GM12878 (cell line): Measurements from ENCODE around the gene ATF4. TPM values are rescaled to one million over a fixed set of nuclear protein-coding genes. Genes with fewer than 3 reads are reported as not detected.
A peak's percentile ranks its signal among the peaks of the same experiment; 100 is the strongest.

Source experiments
- ATF2 ChIP-seq: IDR thresholded peaks from 2 replicates; pipeline ENCODE4 v1.6.1; 2012; ENCODE audit warnings: low read length, inconsistent platforms
- ATF3 ChIP-seq: IDR thresholded peaks from 2 replicates; pipeline ENCODE4 v1.6.1; 2011; ENCODE audit warnings: low read depth, mild to moderate bottlenecking, low read length, moderate library complexity, borderline replicate concordance; ENCODE audit errors: extremely low read depth
- ATF7 ChIP-seq: fragments of 450-650 bp; IDR thresholded peaks from 2 replicates; pipeline ENCODE4 v1.6.1; 2016; ENCODE audit warnings: low read depth, mild to moderate bottlenecking
- CREB1 ChIP-seq: IDR thresholded peaks from 2 replicates; pipeline ENCODE4 v1.6.1; 2012; ENCODE audit warnings: low read depth, mild to moderate bottlenecking, inconsistent platforms
- IRF5 ChIP-seq: fragments of 450-650 bp; IDR thresholded peaks from 2 replicates; pipeline ENCODE4 v1.6.1; 2017; ENCODE audit warnings: borderline replicate concordance
- MLLT1 ChIP-seq: fragments of 450-650 bp; IDR thresholded peaks from 2 replicates; pipeline ENCODE4 v1.6.1; 2016; ENCODE audit warnings: mild to moderate bottlenecking
- NBN ChIP-seq: fragments of 450-650 bp; IDR thresholded peaks from 2 replicates; pipeline ENCODE4 v1.6.1; 2016
- NFYB ChIP-seq: IDR thresholded peaks from 2 replicates; pipeline ENCODE4 v1.6.1; 2011; ENCODE audit warnings: low read depth, mild to moderate bottlenecking, low read length, improper control_type of control experiment, moderate library complexity; ENCODE audit not compliant: insufficient read depth
- NR2F1 ChIP-seq: fragments of 450-650 bp; conservative IDR thresholded peaks from 2 replicates; pipeline ENCODE4 v1.6.1; 2017; ENCODE audit warnings: mild to moderate bottlenecking
- PML ChIP-seq: IDR thresholded peaks from 2 replicates; pipeline ENCODE4 v1.6.1; 2012; ENCODE audit warnings: low read length, inconsistent platforms
- PRDM15 ChIP-seq: fragments of 450-650 bp; formaldehyde crosslinking; IDR thresholded peaks from 2 replicates; pipeline ENCODE4 v1.4.0; 2020; ENCODE audit warnings: mild to moderate bottlenecking, moderate library complexity
- RELA ChIP-seq: fragments of 450-650 bp; IDR thresholded peaks from 2 replicates; pipeline ENCODE4 v1.8.0; 2014; ENCODE audit warnings: borderline replicate concordance; ENCODE audit not compliant: partially characterized antibody
- RELB ChIP-seq: fragments of 450-650 bp; IDR thresholded peaks from 2 replicates; pipeline ENCODE4 v1.6.1; 2017; ENCODE audit warnings: low read depth, mild to moderate bottlenecking, moderate library complexity
- SMAD1 ChIP-seq: fragments of 450-650 bp; IDR thresholded peaks from 2 replicates; pipeline ENCODE4 v1.6.1; 2018; ENCODE audit warnings: mild to moderate bottlenecking, low read depth; ENCODE audit not compliant: partially characterized antibody
- TARDBP ChIP-seq: IDR thresholded peaks from 2 replicates; pipeline ENCODE4 v1.6.1; 2016; ENCODE audit warnings: borderline replicate concordance
- YY1 ChIP-seq: IDR thresholded peaks from 2 replicates; pipeline ENCODE4 v1.6.1; 2011; ENCODE audit warnings: low read depth, mild to moderate bottlenecking, low read length
- polyA plus RNA-seq, 11 experiments: library from polyadenylated mRNA; depleted of rRNA in 4 of 11; unstranded in 6 of 11; stranded (reverse) in 5 of 11; fragments of >200 nt; fragmentation: Nextera tagmentation in 4 of 11; fragmentation: Illumina TruSeq in 1 of 11; extraction: Ambion mirVana in 4 of 11; extraction: Trizol in 1 of 11; gene quantifications; 1 replicate in 1 of 11; 2 replicates in 10 of 11; pipeline versions ENCODE4 v1.2.1 to v1.2.3, GENCODE V29; 2011 to 2016; ENCODE audit warnings: inconsistent platforms in 2 of 11, missing spikeins in 2 of 11, low read depth in 1 of 11
- total RNA-seq, 4 experiments: library from RNA; depleted of rRNA in 3 of 4; stranded (reverse); fragments of >200 nt in 3 of 4; fragmentation: Illumina TruSeq in 1 of 4; extraction: Trizol in 1 of 4; gene quantifications; 2 replicates each; pipeline versions ENCODE4 v1.2.1 to v1.2.3, GENCODE V29; 2013 to 2021

Gene ATF4
- total and polyA plus RNA-seq, 10 of the 15 experiments (the other 5 are each of a cell fraction or from before 2014, with no cell fraction given): 88.3 to 605 (median 320) TPM

- TF ChIP-seq NFYB (no peak), MLLT1 (no peak), PRDM15 (0 out of 2 replicates have a peak, but pooled peaks have one; percentile 48), PML (no peak), ATF3 (no peak), NBN (no peak), CREB1 (no peak), RELB (0 out of 2 replicates have a peak, but pooled peaks have one; percentile 36), NR2F1 (no peak), IRF5 (no peak), YY1 (peak; percentile 31; the same call in 1 of the 2 replicates), ATF2 (no peak), RELA (no peak), ATF7 (no peak), TARDBP (no peak), SMAD1 (peak; percentile 27)
Measured at GRCh38 chr22:39522567-39523300, 2.4 kb downstream of the ATF4 start (continued).
